ENCODE data around the gene COL8A2. TPM values are rescaled to one million over a fixed set of nuclear protein-coding genes. Genes with fewer than 3 reads are reported as not detected.

COL8A2 gene
- total RNA-seq, 2 donors from 2014 or later: 0.08 TPM; not detected in 1

GRCh38 chr1:36088577-36089392 is 36.2 kb downstream of the COL8A2 start, which contains the start of gene ADPRS:
TSS of gene ADPRS (plus strand) at chr1:36088892. CDS start at chr1:36088905, 13 bp downstream.
- Mint-ChIP-seq H3K36me3 (ENCODE audit: low read depth) (peaks cover 49% of the 10 kb centered on the region), H3K27ac (peak within 1 kb of the TSS; percentile 92), H3K9me3 (no peaks in the 10 kb centered on the region), H3K27me3 (peaks cover 11% of the 10 kb centered on the region), H3K4me1 (peaks cover 9% of the 10 kb centered on the region), H3K4me3 (peak within 1 kb of the TSS; percentile 89)
- peak; percentile 93 for ATAC-seq (replicated peaks)

- peak; percentile 13 for ATAC-seq (replicated peaks)
- H3K4me1 Mint-ChIP-seq: peaks cover 9% of the 10 kb centered on the region
- peak overlapping the region; percentile 92 for H3K27ac Mint-ChIP-seq
- H3K4me3 Mint-ChIP-seq: peak overlapping the region; percentile 89
- H3K36me3 Mint-ChIP-seq (ENCODE audit: low read depth): peaks cover 43% of the 10 kb centered on the region
- H3K27me3 Mint-ChIP-seq: peaks cover 11% of the 10 kb centered on the region
- H3K9me3 Mint-ChIP-seq: no peaks in the 10 kb centered on the region
These were observed 36.8 kb downstream of the COL8A2 start for GRCh38 chr1:36088265-36088576.

GRCh38 chr1:36087233-36088123 is 37.5 kb downstream of the COL8A2 start:
- peaks cover 9% of the 10 kb centered on the region for H3K4me1 Mint-ChIP-seq
- H3K9me3 Mint-ChIP-seq: no peaks in the 10 kb centered on the region
- H3K4me3 Mint-ChIP-seq: peak overlapping the region; percentile 89
- H3K27me3 Mint-ChIP-seq: peaks cover 14% of the 10 kb centered on the region
- peaks cover 36% of the 10 kb centered on the region for H3K36me3 Mint-ChIP-seq (ENCODE audit: low read depth)
- H3K27ac Mint-ChIP-seq: peak overlapping the region; percentile 58
- ATAC-seq (replicated peaks): no peak

GRCh38 chr1:36086529-36087232 is 38.3 kb downstream of the COL8A2 start:
- no peak for ATAC-seq (replicated peaks)
- Mint-ChIP-seq H3K4me1 (peaks cover 9% of the 10 kb centered on the region), H3K27ac (peak overlapping the region; percentile 58), H3K36me3 (ENCODE audit: low read depth) (peaks cover 28% of the 10 kb centered on the region), H3K27me3 (peaks cover 21% of the 10 kb centered on the region), H3K9me3 (no peaks in the 10 kb centered on the region), H3K4me3 (peak overlapping the region; percentile 50)

- no peak overlapping the region for H3K27ac Mint-ChIP-seq
- peaks cover 20% of the 10 kb centered on the region for H3K36me3 Mint-ChIP-seq (ENCODE audit: low read depth)
- ATAC-seq (replicated peaks): no peak
- H3K4me3 Mint-ChIP-seq: no peak overlapping the region
- no peaks in the 10 kb centered on the region for H3K9me3 Mint-ChIP-seq
- H3K4me1 Mint-ChIP-seq: peaks cover 9% of the 10 kb centered on the region
- peaks cover 21% of the 10 kb centered on the region for H3K27me3 Mint-ChIP-seq
These were observed 39.1 kb downstream of the COL8A2 start for GRCh38 chr1:36085686-36086526.

- Mint-ChIP-seq H3K4me1 (peaks cover 8% of the 10 kb centered on the region), H3K27ac (no peak overlapping the region), H3K27me3 (peaks cover 25% of the 10 kb centered on the region), H3K9me3 (no peaks in the 10 kb centered on the region), H3K4me3 (no peak overlapping the region), H3K36me3 (ENCODE audit: low read depth) (peaks cover 13% of the 10 kb centered on the region)
- ATAC-seq (replicated peaks): no peak
These were observed 39.9 kb downstream of the COL8A2 start for GRCh38 chr1:36085126-36085525.

- H3K4me3 Mint-ChIP-seq: no peak overlapping the region
- H3K27me3 Mint-ChIP-seq: peaks cover 25% of the 10 kb centered on the region
- H3K36me3 Mint-ChIP-seq (ENCODE audit: low read depth): peaks cover 8% of the 10 kb centered on the region
- no peak overlapping the region for H3K27ac Mint-ChIP-seq
- peaks cover 3% of the 10 kb centered on the region for H3K4me1 Mint-ChIP-seq
- ATAC-seq (replicated peaks): no peak
- H3K9me3 Mint-ChIP-seq: no peaks in the 10 kb centered on the region
These were observed 40.4 kb downstream of the COL8A2 start for GRCh38 chr1:36084497-36085115.

GRCh38 chr1:36083635-36084496 is 41.2 kb downstream of the COL8A2 start, which contains the start of gene TEKT2:
TSS of gene TEKT2 (plus strand) at chr1:36084094. CDS start at chr1:36084922, 828 bp downstream.
- no peak for ATAC-seq (replicated peaks)
- Mint-ChIP-seq H3K4me3 (no peak within 1 kb of the TSS), H3K4me1 (no peaks in the 10 kb centered on the region), H3K27ac (no peak within 1 kb of the TSS), H3K27me3 (peaks cover 25% of the 10 kb centered on the region), H3K9me3 (no peaks in the 10 kb centered on the region), H3K36me3 (ENCODE audit: low read depth) (peaks cover under 1% of the 10 kb centered on the region)

- H3K9me3 Mint-ChIP-seq: no peaks in the 10 kb centered on the region
- no peaks in the 10 kb centered on the region for H3K4me1 Mint-ChIP-seq
- no peak for ATAC-seq (replicated peaks)
- H3K4me3 Mint-ChIP-seq: no peak overlapping the region
- peaks cover 25% of the 10 kb centered on the region for H3K27me3 Mint-ChIP-seq
- H3K27ac Mint-ChIP-seq: no peak overlapping the region
- H3K36me3 Mint-ChIP-seq (ENCODE audit: low read depth): no peaks in the 10 kb centered on the region
These were observed 41.8 kb downstream of the COL8A2 start for GRCh38 chr1:36083219-36083618.

- no peaks in the 10 kb centered on the region for H3K36me3 Mint-ChIP-seq (ENCODE audit: low read depth)
- no peaks in the 10 kb centered on the region for H3K9me3 Mint-ChIP-seq
These were observed 43.0 kb downstream of the COL8A2 start for GRCh38 chr1:36081926-36082485.

GRCh38 chr1:36080801-36081200 is 44.2 kb downstream of the COL8A2 start:
- Mint-ChIP-seq H3K27ac (no peak overlapping the region), H3K27me3 (peaks cover 17% of the 10 kb centered on the region), H3K4me1 (no peaks in the 10 kb centered on the region), H3K36me3 (ENCODE audit: low read depth) (no peaks in the 10 kb centered on the region), H3K4me3 (no peak overlapping the region), H3K9me3 (no peaks in the 10 kb centered on the region)
- no peak for ATAC-seq (replicated peaks)

More at GRCh38 chr1:36081926-36082485, 43.0 kb downstream of the COL8A2 start:
- Mint-ChIP-seq H3K27ac (no peak overlapping the region), H3K4me1 (no peaks in the 10 kb centered on the region), H3K27me3 (peaks cover 23% of the 10 kb centered on the region), H3K4me3 (no peak overlapping the region)
- ATAC-seq (replicated peaks): no peak

- Mint-ChIP-seq H3K27me3 (peaks cover 17% of the 10 kb centered on the region), H3K9me3 (no peaks in the 10 kb centered on the region), H3K4me3 (no peak overlapping the region), H3K36me3 (ENCODE audit: low read depth) (no peaks in the 10 kb centered on the region), H3K27ac (no peak overlapping the region), H3K4me1 (no peaks in the 10 kb centered on the region)
- ATAC-seq (replicated peaks): no peak
These were observed 44.8 kb downstream of the COL8A2 start for GRCh38 chr1:36080236-36080635.
